IPS-20b (cell line): ENCODE data around the gene SMIM1.
A peak's percentile ranks its signal among the peaks of the same experiment; 100 is the strongest.

Experiments used
- H3K27ac ChIP-seq: one replicate; pipeline ENCODE4 v1.5.1; 2013; ENCODE audit warnings: low read length
- H3K27me3 ChIP-seq: 2 replicates; pipeline ENCODE4 v1.6.1; 2013; ENCODE audit warnings: mild to moderate bottlenecking, low read length, inconsistent platforms; ENCODE audit not compliant: insufficient read depth
- H3K36me3 ChIP-seq: 2 replicates; pipeline ENCODE4 v1.6.1; 2013; ENCODE audit warnings: low read depth, mild to moderate bottlenecking, inconsistent platforms, low read length, moderate library complexity; ENCODE audit not compliant: insufficient read depth
- H3K4me1 ChIP-seq: 2 replicates; pipeline ENCODE4 v1.6.1; 2013; ENCODE audit warnings: mild to moderate bottlenecking, control low read depth, inconsistent platforms, low read length, moderate library complexity; ENCODE audit not compliant: insufficient read depth
- H3K4me3 ChIP-seq: 2 replicates; pipeline ENCODE4 v1.5.1; 2013; ENCODE audit warnings: mild to moderate bottlenecking, low read length, inconsistent platforms
- H3K9ac ChIP-seq: 2 replicates; pipeline ENCODE4 v1.6.1; 2013; ENCODE audit warnings: low read depth, mild to moderate bottlenecking, inconsistent platforms, low read length, moderate library complexity
- H3K9me3 ChIP-seq: 2 replicates; pipeline ENCODE4 v1.6.1; 2013; ENCODE audit warnings: mild to moderate bottlenecking, low read depth, low read length, inconsistent platforms; ENCODE audit not compliant: insufficient read depth

The SMIM1 gene

DNA sequence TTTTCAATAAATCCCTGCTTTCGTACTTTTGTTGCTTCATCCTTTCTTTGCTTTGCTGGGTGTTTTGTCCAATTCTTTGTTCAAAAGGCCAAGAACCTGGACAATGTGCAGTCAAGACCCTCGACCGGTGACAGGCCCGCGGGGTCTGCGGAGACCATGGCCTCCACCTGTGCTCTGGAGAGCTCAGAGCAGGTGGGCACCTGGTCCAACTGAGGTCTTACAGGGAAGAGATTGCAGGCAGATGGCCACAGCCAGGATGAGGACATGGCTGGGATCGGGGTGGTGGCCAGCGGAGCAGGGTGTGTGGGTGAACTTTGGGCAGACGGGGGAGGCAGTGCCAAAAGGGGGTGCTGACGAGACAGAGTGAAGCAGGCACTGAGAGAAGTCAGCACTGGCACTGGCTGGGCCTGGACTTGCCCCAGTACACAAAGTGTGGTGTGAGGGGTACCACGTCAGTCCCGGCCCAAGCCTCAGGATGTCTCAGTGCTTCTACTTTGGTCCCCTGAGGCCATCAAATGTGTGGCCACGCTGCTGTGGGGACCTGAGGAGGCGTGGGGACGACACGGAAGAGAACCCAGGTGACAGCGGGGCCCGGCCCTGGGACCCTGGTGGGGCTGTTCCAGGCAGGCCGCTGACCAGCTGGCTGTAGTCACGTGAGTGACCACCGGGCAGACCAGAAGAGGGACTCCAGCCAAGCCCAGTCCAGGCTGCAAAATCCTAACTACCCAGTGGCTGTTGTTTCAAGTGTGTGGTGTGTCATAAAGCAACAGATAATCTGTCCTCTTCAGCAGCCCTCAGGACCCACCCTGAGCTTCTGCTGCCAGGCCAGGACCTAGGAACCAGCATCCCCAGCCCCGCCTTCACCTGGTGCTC lies 30.7 kb upstream of the SMIM1 start:
- Histone ChIP-seq H3K27ac (no peak overlapping the region), H3K4me3 (no peak overlapping the region), H3K27me3 (no peaks in the 10 kb centered on the region), H3K9ac (no peak overlapping the region), H3K4me1 (peaks cover 12% of the 10 kb centered on the region; the same call in 1 of the 2 replicates), H3K9me3 (no peaks in the 10 kb centered on the region), H3K36me3 (peaks cover 64% of the 10 kb centered on the region)

GRCh38 chr1:3742439-3743298 lies 29.9 kb upstream of the SMIM1 start:
- H3K9me3 ChIP-seq: no peaks in the 10 kb centered on the region
- H3K36me3 ChIP-seq: peaks cover 57% of the 10 kb centered on the region
- no peaks in the 10 kb centered on the region for H3K27me3 ChIP-seq
- H3K9ac ChIP-seq: no peak overlapping the region
- peaks cover 12% of the 10 kb centered on the region; the same call in 1 of the 2 replicates for H3K4me1 ChIP-seq
- no peak overlapping the region for H3K27ac ChIP-seq
- H3K4me3 ChIP-seq: no peak overlapping the region

DNA sequence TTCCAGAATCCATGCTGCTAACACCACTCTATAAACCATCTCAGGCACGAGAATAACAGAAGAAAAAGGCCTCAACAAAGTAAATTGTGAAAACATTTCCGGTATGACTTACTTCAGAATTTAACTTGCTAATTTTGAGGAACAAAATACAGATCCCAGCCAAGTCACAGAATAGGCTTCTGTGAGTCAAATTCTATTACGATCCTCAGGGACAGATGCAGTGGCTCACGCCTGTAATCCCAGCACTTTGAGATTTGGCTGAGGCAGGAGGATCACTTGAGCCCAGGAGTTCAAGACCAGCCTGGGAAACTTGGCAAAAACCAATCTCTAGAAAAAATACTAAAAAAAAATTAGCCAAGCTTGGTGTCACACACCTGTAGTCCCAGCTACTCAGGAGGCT lies 29.1 kb upstream of the SMIM1 start:
- no peak overlapping the region for H3K4me3 ChIP-seq
- H3K36me3 ChIP-seq: peaks cover 50% of the 10 kb centered on the region
- no peak overlapping the region for H3K27ac ChIP-seq

DNA sequence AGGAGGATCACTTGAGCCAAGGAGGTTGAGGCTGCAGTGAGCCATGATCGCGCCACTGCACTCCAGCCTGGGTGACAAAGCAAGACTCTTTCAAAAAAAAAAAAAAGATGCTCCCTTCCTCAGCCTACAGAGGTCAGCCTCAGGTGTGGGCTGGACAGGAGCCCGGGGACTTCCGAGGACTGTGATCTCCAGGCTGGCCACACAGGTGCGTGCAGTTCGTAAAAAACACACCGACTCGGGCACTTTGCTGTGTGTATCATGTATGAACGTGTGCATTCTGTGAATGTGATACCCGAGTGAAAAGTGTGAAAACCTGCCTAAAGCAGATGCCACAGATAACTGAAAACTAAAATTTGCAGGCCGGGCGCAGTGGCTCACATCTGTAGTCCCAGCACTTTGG lies 28.7 kb upstream of the SMIM1 start:
- H3K27me3 ChIP-seq: no peaks in the 10 kb centered on the region
- peaks cover 46% of the 10 kb centered on the region for H3K36me3 ChIP-seq
- peaks cover 12% of the 10 kb centered on the region; the same call in 1 of the 2 replicates for H3K4me1 ChIP-seq
- no peak overlapping the region for H3K27ac ChIP-seq
- no peaks in the 10 kb centered on the region for H3K9me3 ChIP-seq
- H3K9ac ChIP-seq: no peak overlapping the region
- no peak overlapping the region for H3K4me3 ChIP-seq

More for the DNA sequence above, 29.1 kb upstream of the SMIM1 start:
- Histone ChIP-seq H3K9me3 (no peaks in the 10 kb centered on the region), H3K27me3 (no peaks in the 10 kb centered on the region), H3K4me1 (peaks cover 12% of the 10 kb centered on the region; the same call in 1 of the 2 replicates), H3K9ac (no peak overlapping the region)

GRCh38 chr1:3744646-3745045 lies 27.9 kb upstream of the SMIM1 start:
- peaks cover 12% of the 10 kb centered on the region; the same call in 1 of the 2 replicates for H3K4me1 ChIP-seq
- no peak overlapping the region; the same call in 1 of the 2 replicates for H3K4me3 ChIP-seq
- peaks cover 5% of the 10 kb centered on the region; the same call in 1 of the 2 replicates for H3K27me3 ChIP-seq
- H3K9me3 ChIP-seq: no peaks in the 10 kb centered on the region
- H3K36me3 ChIP-seq: peaks cover 37% of the 10 kb centered on the region
- no peak overlapping the region for H3K27ac ChIP-seq
- no peak overlapping the region for H3K9ac ChIP-seq

GRCh38 chr1:3745071-3745470 lies 27.5 kb upstream of the SMIM1 start:
- peaks cover 12% of the 10 kb centered on the region; the same call in 1 of the 2 replicates for H3K4me1 ChIP-seq
- no peaks in the 10 kb centered on the region for H3K9me3 ChIP-seq
- H3K9ac ChIP-seq: no peak overlapping the region
- peaks cover 5% of the 10 kb centered on the region; the same call in 1 of the 2 replicates for H3K27me3 ChIP-seq
- H3K36me3 ChIP-seq: peaks cover 33% of the 10 kb centered on the region
- H3K4me3 ChIP-seq: peak overlapping the region; percentile 18; the same call in 1 of the 2 replicates
- no peak overlapping the region for H3K27ac ChIP-seq

DNA sequence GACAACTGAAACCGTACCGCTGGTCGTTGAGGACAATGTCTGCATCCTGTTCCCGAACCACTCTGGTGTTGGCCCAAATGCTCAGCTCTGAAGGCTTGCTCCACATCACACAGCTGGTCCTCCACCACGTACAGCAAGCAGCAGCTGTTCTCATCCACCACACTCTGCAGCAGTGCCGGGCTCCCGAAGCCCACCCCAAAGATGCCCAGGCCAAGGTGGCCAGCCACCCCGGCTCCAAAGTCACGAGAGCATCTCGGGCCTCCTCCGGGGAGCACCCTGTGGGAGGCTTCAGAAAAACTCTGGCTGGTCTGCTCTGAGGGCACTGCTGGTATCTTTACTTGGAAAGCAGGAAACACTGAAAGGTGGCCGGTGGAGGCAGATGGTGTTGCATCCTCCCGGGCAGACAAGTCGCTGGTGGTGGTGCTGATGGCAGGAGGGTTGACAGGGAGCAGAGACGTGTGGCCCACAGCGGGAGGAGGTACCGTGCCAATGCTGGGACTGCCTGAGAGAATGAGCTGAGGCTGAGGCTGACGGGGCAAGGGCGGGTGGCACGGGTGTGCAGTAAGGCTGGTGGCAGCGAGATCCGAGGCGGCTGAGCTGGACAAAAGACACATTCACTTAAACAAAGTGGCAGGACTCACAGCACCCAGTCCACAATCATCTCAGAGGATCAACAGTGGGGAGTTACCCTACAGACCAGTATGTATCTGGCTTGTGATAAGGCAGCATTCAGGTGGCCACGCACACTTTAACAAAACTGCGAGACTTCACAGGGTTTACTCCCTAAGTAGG lies 26.8 kb upstream of the SMIM1 start:
- no peaks in the 10 kb centered on the region for H3K9me3 ChIP-seq
- peaks cover 30% of the 10 kb centered on the region for H3K36me3 ChIP-seq
- peaks cover 10% of the 10 kb centered on the region for H3K27me3 ChIP-seq
- H3K4me3 ChIP-seq: peak overlapping the region; percentile 84
- H3K27ac ChIP-seq: no peak overlapping the region
- H3K4me1 ChIP-seq: peaks cover 12% of the 10 kb centered on the region; the same call in 1 of the 2 replicates
- H3K9ac ChIP-seq: peak overlapping the region; percentile 88; the same call in 1 of the 2 replicates

DNA sequence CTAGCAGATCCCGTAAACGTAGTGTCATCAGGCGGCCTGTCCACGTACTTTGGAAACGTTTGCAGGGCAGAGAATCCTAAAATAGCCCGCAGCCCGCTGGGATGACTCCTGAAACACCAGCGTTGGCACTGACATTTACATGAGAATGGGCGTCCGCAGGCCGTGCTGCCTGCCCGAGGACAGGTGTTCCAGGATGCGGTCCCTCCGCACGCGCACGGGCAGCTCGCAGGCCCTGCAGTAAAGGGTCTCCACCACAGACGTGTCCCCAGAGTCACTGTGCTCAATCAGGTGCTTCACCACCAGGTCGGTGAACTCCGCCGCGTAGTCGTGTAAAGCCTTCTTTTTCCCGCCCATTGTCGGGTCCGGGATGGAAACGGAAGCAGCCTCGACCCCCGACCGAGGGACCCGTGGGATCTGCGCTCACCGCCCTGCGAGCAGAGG lies 26.1 kb upstream of the SMIM1 start:
- Histone ChIP-seq H3K9ac (peak overlapping the region; percentile 88; the same call in 1 of the 2 replicates), H3K27me3 (peaks cover 16% of the 10 kb centered on the region)

GRCh38 chr1:3746830-3747521 lies 25.6 kb upstream of the SMIM1 start:
- H3K4me1 ChIP-seq: peaks cover 12% of the 10 kb centered on the region; the same call in 1 of the 2 replicates
- peak overlapping the region; percentile 48 for H3K27ac ChIP-seq
- H3K9ac ChIP-seq: peak overlapping the region; percentile 88
- peak overlapping the region; percentile 84 for H3K4me3 ChIP-seq
- H3K9me3 ChIP-seq: no peaks in the 10 kb centered on the region
- H3K36me3 ChIP-seq: peaks cover 22% of the 10 kb centered on the region
- peaks cover 16% of the 10 kb centered on the region for H3K27me3 ChIP-seq

More for the DNA sequence above, 26.1 kb upstream of the SMIM1 start:
- Histone ChIP-seq H3K4me3 (peak overlapping the region; percentile 84), H3K9me3 (no peaks in the 10 kb centered on the region), H3K27ac (peak overlapping the region; percentile 48), H3K4me1 (peaks cover 12% of the 10 kb centered on the region; the same call in 1 of the 2 replicates), H3K36me3 (peaks cover 28% of the 10 kb centered on the region)

- Histone ChIP-seq H3K27ac (no peak overlapping the region), H3K36me3 (peaks cover 17% of the 10 kb centered on the region), H3K27me3 (peaks cover 16% of the 10 kb centered on the region), H3K9me3 (no peaks in the 10 kb centered on the region), H3K9ac (no peak overlapping the region), H3K4me1 (peaks cover 12% of the 10 kb centered on the region; the same call in 1 of the 2 replicates), H3K4me3 (peak overlapping the region; percentile 84; the same call in 1 of the 2 replicates)
These were observed 25.1 kb upstream of the SMIM1 start for GRCh38 chr1:3747522-3747848.
